ENCODE measurements around the gene CCDC141.
"Not testable (repeated sequence)": the region's sequence is repeated elsewhere in the genome, so short reads cannot be mapped to it uniquely, and the experiment has no call there.

Gene CCDC141, protein sequence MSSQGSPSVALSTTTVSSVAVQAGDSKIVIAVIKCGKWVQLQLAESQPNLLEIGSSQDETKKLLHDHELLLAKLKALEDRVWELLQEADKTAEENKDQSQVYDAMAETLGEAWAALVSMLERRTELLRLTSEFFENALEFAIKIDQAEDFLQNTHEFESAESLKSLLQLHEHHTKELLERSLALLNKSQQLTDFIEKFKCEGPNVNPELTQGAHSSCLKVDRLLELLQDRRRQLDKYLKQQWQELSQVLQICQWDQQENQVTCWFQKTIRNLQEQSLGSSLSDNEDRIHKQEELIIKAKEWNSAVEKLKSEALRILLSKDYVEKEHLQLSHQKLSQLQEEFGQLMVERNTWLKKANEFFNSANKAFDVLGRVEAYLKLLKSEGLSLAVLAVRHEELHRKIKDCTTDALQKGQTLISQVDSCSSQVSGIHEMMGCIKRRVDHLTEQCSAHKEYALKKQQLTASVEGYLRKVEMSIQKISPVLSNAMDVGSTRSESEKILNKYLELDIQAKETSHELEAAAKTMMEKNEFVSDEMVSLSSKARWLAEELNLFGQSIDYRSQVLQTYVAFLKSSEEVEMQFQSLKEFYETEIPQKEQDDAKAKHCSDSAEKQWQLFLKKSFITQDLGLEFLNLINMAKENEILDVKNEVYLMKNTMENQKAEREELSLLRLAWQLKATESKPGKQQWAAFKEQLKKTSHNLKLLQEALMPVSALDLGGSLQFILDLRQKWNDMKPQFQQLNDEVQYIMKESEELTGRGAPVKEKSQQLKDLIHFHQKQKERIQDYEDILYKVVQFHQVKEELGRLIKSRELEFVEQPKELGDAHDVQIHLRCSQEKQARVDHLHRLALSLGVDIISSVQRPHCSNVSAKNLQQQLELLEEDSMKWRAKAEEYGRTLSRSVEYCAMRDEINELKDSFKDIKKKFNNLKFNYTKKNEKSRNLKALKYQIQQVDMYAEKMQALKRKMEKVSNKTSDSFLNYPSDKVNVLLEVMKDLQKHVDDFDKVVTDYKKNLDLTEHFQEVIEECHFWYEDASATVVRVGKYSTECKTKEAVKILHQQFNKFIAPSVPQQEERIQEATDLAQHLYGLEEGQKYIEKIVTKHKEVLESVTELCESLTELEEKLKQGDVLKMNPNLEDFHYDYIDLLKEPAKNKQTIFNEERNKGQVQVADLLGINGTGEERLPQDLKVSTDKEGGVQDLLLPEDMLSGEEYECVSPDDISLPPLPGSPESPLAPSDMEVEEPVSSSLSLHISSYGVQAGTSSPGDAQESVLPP (N-terminal part only)

DNA sequence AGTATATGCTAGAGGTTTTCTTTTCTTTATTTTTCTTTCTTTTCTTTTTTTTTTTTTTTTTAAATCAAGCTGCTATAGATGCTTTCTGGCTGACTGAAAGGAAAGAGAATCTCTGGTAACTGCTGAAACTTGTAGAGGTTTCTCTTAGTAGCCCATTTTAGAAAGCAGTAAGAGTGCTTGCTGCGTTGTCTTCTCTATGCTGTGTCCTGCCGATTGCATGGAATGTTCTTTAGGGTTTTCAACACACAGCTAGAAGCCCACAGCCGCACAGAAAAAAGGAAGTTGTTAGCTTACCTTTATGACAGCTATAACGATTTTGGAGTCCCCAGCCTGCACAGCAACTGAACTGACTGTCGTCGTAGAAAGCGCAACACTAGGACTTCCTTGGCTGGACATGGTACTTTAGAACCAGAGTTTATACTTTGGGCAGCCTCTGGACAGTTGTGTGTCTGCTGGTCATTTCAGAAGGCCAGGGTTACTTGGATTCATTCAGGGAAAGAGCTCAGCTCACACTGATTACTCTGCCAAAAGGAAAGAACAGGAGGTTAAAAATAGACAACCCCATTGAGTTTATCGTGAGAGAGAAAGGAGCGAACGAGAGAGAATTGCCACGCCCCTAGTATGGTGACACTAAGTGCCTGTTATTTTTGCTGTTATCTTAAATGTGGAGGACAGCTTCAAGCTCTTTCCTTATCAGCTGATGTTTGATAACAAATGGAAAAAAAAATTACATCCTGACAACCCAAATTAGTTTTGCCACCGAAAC is at the start of gene CCDC141:
Gene CCDC141 (minus strand): TSS at position 592 of the 766 bp plus-strand sequence. CDS start 196 bp downstream, at position 396.
- no peak for DNase-seq (ENCODE audit: low read depth in 2 of 2)

DNA sequence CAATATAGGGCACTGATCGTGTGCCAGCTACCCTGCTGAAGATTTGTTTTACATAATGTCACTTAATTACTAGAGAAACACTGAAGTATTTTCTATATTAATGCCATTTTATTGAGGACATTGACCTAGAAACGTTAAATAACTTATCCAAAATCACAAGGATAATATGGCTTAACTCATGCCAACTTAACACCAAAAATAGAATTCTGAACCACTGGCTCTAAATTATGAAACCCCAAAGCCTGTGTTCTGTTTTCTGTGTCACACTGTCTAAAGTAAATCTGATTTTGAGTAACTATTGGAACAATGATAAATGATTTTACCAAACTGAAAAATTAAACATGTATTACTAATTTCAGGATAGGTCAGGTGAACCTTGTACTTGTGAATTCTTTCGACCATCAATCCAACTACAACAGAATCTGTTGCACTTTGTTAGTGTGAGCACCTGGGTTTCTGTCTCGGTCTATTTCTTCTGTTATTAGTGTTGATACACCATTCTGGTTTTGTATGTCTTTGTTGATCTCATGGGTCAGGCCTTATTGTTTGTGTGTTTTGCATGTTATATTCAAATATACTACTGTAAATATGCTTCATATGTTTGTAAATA is 48.2 kb upstream of the CCDC141 start:
- DNase-seq (ENCODE audit: low read depth in 2 of 2), result no peak

DNA sequence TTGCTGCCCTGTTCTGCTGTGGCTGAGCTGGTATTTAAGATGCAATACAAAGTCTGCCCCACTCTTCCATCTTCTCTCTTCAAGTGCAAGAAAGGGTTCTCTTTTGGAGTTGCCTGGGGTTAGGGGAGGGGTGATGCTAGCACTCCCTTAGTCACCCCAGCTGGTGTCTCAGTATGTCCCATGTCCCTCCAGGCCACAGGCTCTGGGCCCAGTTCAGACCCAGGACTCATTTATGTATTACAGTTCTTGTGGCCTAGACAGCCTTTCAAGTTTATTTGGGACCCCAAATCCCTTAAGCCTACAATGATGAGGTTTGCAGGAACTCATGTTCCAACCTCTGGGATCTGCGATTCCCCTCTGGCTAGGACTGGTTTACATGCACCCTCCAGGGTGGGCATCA is 47.2 kb upstream of the CCDC141 start:
- no peak for DNase-seq (ENCODE audit: low read depth in 2 of 2)

DNA sequence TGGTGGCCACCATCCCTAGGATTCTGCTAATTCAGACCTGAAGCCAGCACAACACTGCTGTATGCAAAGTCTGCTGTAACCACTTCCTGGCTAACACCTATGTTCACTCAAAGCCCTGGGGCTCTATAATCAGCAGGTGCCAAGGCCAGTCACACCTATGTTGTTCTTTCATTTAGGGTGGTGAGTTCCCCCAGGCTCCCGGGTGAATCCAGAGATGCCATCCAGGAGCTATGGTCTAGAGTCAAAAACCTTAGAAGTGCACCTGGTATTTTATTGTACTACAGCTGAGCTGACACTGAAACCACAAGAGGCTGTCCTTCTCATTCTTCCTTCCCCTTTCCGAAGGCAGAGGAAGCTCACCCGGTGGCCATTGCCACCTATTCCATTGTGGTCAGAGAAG is 46.2 kb upstream of the CCDC141 start:
- peak in 1 of 2 donors; percentile 6 for DNase-seq (ENCODE audit: low read depth in 2 of 2)

DNA sequence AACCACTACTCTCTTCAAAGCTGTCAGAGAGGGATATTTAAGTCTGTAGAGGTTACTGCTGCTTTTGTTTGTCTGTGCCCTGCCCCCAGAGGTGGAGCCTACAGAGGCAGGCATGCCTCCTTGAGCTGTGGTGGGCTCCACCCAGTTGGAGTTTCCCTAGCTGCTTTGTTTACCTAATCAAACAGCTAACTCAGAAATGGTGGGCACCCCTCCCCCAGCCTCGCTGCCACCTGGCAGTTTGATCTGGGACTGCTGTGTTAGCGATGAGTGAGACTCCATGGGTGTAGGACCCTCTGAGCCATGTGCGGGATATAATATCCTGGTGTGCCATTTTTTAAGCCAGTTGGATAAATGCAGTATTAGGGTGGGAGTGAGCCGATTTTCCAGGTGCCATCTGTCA is 43.0 kb upstream of the CCDC141 start:
- not testable (repeated sequence) for DNase-seq (ENCODE audit: low read depth in 2 of 2)

DNA sequence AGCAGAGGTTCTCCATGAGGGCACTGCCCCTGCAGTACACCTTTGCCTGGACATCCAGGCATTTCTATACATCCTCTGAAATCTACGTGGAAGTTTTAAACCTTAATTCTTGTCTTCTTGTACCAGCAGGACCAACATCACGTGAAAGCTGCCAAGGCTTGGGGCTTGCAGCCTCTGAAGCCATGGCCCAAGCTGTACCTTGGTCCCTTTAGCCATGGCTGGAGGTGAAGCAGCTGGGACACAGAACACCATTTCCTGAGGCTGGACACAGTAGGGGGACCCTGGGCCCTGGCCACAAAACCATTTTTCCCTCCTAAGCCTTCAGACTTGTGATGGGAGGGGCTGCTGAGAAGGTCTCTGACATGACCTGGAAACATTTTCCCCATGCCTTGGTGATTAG is 32.8 kb upstream of the CCDC141 start:
- no peak for DNase-seq (ENCODE audit: low read depth in 2 of 2)

DNA sequence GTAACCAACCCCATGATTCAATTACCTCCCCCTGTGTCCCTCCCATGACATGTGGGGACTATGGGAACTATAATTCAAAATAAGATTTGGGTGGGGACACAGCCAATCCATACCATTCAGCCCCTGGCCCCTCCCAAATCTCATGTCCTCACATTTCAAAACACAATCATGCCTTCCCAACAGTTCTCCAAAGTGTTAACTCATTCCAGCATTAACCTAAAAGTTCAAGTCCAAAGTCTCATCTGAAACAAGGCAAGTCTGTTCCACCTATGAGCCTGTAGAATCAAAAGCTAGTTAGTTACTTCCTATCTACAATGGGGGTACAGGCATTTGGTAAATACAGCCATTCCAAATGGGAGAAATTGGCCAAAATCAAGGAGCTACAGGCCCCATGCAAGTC is 32.0 kb upstream of the CCDC141 start:
- DNase-seq (ENCODE audit: low read depth in 2 of 2), result no peak

DNA sequence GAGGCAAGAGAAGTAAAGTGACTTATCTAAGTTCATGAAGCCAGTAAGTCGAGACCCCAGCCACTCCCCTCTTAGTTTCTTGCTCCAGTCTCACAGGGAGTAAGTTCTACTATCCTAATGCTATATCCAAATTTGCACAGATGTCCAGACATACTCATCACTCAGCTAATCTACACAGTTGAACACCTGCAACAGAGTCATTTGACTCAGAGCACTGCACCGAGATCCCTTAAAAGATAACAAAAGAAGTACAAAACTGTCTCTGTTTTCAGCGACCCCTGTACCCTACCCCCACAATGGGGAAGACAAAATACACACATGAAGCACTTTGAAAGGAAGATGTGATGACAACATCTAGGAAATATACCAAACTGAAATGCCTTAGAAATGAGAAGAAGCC is 22.6 kb upstream of the CCDC141 start:
- no peak for DNase-seq (ENCODE audit: low read depth in 2 of 2)

DNA sequence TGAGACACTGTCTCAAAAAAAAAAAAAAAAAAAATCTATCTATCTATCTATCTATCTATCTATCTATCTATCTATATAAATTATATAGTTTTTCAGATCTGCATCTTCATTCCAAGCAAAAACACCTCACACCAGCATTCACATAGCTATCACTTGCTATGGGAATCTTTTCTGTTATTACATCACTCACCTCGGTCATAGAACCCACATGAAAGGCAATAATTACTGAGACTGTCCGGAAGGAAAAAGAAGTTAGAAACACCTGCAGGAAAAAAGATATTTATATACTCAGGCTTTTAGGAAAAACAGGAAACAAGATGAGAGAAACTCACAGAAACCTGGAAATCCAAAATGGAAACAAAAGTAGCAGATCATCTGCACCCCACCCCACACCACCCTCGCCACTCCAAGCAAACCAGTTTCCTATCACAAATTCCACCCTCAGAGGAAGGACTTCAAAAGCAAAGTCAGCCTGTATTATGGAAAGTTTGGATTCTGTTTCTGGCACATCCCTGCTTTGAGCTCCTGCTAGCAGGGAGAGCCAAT is 21.9 kb upstream of the CCDC141 start:
- no peak for DNase-seq (ENCODE audit: low read depth in 2 of 2)

DNA sequence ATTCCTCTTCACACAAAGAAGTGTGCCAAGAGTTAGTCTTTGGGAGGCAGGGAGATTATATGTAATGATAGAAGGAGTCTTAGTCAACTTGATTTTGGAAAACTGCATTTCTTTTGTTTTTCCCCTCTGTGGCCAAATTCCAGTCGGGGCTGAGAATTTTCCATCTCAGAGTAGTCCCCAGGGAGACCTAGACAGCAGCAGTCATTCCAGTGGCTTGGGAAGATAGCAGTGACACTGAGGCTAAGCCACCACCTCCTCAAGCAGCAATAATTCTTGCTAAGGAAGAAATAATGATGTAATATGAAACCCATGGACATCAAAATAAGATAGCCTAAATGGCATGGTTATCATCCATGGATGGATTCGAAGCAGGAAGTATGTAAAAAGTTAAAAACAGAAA is 21.0 kb upstream of the CCDC141 start:
- DNase-seq (ENCODE audit: low read depth in 2 of 2), result no peak

DNA sequence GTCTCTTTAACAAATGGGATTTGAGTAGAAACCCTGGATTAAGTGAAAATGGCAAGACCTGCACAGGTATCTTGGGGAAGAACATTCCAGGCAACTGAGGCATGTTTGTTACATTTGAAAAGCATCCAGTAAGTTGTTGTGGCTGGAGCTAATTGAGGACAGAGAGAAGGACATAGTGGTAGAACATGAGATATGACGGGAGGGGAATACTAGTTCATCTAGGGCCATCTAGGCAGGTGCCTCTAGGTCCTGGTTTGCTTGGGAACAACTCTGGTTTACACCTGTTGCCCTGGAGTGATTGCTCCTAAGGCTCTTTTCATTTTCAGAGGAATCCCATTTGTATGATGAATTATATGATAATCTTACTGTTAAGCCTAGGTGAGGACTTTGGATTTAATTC is 19.7 kb upstream of the CCDC141 start:
- DNase-seq (ENCODE audit: low read depth in 2 of 2), result no peak

DNA sequence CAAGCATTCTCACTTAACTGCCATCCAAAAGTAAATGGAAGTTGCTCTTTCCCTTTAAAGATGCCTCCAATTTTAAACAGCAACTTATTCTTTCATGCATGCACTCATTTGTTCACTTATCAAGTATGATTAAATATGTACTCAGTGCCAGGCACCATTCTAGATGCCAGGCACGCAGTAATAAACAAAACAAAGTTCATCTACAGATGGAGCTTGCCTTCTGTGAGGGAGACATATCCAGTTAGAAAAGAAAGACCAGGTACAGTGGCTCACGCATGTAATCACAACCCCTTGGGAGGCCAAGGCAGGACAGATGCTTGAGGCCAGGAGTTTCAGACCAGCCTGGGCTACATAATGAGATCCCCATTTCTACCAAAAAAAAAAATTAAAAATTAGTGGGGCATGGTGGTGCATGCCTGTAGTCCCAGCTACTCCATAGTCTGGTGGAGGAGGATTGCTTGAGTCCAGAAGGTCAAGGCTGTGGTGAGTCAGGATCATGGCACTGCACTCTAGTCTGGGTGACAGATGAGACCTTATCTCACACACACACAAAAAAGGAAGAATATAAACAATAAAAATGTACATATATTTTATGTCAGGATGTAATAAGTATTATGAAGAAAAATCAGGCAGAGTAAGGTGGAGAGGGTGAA is 19.2 kb upstream of the CCDC141 start:
- no peak for DNase-seq (ENCODE audit: low read depth in 2 of 2)

DNA sequence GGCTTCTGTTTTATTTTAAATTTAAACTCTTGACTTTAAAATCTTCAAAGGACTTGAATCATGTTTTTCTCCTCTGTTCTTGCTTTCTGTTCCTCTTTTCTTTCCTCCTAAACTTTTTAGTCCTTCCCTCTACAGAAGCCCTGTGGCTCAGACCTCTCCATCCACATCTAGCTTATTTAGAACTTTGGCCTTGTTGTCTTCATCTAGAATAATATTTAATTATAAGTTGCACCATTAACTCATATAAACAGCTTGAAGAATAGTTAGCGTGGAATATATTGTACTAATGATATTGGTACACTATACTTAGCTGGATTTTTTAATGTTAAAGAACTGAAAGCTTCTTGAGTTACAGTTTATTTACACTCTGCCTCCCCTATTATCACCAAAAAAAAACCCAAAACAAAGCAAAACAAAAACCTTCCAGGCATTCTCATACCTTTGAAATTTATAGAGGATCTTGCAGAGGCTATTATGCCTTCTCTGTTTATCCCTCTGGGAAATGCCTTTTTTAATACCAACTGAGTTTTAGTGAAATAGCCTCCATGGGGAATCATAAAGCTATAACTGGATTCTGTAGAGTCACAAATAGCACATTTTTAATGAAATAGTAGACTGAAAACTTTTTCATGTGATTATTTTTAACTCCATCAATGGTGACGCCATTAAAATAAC is 9.2 kb upstream of the CCDC141 start:
- DNase-seq (ENCODE audit: low read depth in 2 of 2), result no peak

DNA sequence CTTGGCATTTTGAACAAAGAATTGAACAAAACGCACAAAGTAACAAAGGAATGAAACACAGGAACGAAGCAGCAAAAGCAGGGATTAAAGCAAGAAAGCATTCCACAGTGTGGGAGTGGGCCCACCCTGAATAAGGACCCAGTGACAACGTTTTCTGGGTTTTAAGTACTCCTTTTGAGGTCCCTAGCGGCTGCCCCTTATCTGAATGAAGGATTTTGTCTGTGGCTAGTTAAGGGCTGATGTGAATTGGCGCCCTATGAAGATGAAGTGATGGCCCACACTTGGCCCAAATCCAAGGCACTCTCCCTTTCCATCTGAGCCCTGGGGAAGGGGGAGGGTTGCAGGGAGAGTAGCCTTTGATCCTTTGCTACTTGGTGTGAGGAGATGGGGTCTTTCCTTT is 7.8 kb upstream of the CCDC141 start:
- no peak for DNase-seq (ENCODE audit: low read depth in 2 of 2)

DNA sequence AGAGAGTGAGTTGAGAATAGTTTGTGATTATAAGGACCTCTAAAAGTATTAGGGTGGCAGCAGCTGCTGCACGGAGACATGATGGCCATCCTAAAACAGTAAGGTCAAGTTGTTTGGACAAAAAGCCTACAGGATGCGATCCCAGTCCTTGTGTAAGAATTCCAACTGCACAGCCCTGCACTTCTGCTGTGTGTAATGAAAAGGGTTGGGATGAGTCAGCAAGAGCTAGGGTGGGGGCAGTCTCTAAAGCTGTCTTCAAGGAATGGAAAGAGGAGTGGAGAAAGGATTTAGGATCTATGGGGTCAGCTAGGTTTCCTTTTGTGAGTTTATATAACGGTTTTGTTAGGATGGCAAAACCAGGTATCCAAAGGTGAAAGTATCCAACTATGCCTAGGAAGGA is 3.6 kb upstream of the CCDC141 start:
- not testable (repeated sequence) for DNase-seq (ENCODE audit: low read depth in 2 of 2)

DNA sequence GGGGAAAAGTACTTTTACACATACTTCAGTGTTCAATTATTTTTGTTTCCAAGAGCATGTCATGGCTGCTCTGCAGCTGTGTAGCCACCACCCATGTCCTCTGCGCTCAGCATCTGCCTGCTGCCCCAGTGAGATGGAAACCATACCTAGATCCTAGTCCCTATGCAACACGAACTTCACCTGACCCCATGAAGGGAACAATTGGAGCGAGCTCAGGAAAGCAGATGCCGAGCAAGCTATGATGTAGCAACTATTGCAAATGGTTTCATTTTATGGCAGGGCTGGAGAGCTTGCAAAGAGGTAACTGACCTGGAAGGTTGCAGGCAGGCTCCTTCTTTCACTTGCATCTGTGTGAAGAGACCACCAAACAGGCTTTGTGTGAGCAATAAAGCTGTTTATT is 1.3 kb upstream of the CCDC141 start:
- no peak for DNase-seq (ENCODE audit: low read depth in 2 of 2)

DNA sequence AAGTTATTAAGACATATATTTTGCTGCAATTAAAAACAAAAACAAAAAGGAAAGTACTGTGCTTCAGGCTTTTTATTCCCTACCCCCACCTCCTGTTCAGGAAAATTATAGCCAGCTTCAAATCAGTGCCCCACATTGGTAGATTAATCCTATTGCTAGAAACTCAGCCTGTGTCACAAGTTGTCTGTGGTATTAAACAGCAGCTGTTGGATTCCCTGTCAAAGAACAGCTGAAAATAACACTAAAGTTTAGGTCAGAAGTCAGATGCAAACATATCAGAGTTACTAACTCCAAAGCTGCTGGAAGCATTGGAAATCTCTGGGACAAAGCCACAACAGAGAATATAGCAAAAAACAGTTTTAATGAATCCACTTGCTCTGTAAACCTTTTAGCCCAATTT is 818 bp upstream of the CCDC141 start:
- DNase-seq (ENCODE audit: low read depth in 2 of 2), result no peak

DNA sequence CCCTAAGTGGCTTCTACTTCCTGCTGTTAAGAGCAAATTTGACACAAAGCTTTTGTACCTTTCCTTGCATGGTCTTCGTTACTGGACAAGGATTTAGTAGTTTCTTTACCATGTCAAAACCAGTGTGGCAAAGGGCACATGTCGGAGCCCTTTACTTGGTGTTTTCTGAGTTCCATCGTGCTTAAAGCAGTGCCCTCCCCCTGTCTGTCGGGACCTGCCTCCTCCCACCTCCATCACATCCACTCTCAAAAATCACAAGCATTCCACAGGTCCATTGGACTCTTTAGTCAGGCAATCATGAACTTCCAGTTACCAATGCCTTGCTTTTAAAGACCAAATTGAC is 763 bp downstream of the CCDC141 start:
- no peak for DNase-seq (ENCODE audit: low read depth in 2 of 2)

DNA sequence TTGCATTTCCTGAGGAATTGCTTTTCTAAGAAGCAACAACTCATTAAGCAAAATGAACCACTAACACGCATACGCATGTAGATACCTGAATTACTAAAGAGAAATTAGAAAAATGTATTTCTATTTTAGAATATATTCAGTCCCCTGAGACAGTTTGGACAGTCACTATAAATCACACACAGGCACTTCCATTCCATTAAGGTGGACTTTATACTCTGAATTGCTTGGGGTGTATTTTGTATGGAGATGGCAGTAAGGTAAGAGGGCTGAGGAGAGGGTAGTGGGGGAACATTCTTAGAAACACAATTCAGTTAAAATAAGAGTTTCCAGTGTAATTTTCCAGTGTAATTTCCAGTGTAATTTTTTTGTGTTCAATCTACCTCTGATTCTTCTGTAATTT is 1.8 kb downstream of the CCDC141 start:
- DNase-seq (ENCODE audit: low read depth in 2 of 2), result no peak

DNA sequence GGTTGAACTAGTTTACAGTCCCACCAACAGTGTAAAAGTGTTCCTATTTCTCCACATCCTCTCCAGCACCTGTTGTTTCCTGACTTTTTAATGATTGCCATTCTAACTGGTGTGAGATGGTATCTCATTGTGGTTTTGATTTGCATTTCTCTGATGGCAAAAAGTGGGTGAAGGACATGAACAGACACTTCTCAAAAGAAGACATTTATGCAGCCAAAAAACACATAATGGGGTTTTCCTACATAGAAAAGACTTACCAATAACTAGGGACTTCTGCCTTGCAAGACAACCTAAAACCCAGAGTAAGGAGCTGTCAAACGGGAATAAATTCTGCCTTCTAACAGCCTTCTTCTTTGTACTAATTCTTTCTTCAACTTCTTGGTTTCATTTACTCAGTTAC is 4.3 kb downstream of the CCDC141 start:
- not testable (repeated sequence) for DNase-seq (ENCODE audit: low read depth in 2 of 2)
